Measurements from ENCODE around the gene FAS.

Gene FAS

GRCh38 chr10:88983206-88983605 lies 7.4 kb upstream of the FAS start:
- Mint-ChIP-seq H3K27me3 (ENCODE audit: low read depth) (peaks cover 4% of the 10 kb centered on the region), H3K36me3 (ENCODE audit: low read depth) (no peaks in the 10 kb centered on the region), H3K27ac (peak overlapping the region in 2 of 3 experiments; percentile 72 to 88), H3K4me1 (peaks cover 40% of the 10 kb centered on the region), H3K9me3 (no peaks in the 10 kb centered on the region), H3K4me3 (no peak overlapping the region)
- no peak for TF ChIP-seq CTCF (IDR thresholded peaks at IDR 0.05; ENCODE audit: unreplicated experiment in 3 of 3)

GRCh38 chr10:88983939-88984338 lies 6.7 kb upstream of the FAS start:
- Mint-ChIP-seq H3K27me3 (ENCODE audit: low read depth) (peaks cover 4% of the 10 kb centered on the region), H3K36me3 (ENCODE audit: low read depth) (no peaks in the 10 kb centered on the region), H3K4me1 (peaks cover 40% of the 10 kb centered on the region), H3K4me3 (no peak overlapping the region), H3K9me3 (no peaks in the 10 kb centered on the region), H3K27ac (peak overlapping the region in 1 of 3 experiments; percentile 19)
- TF ChIP-seq CTCF (IDR thresholded peaks at IDR 0.05; ENCODE audit: unreplicated experiment in 3 of 3) = no peak

- TF ChIP-seq CTCF (IDR thresholded peaks at IDR 0.05; ENCODE audit: unreplicated experiment in 3 of 3) = no peak
- no peaks in the 10 kb centered on the region for H3K9me3 Mint-ChIP-seq
- H3K27me3 Mint-ChIP-seq (ENCODE audit: low read depth) = peaks cover 7% of the 10 kb centered on the region
- no peaks in the 10 kb centered on the region for H3K36me3 Mint-ChIP-seq (ENCODE audit: low read depth)
- H3K27ac Mint-ChIP-seq = peak overlapping the region in 1 of 3 experiments; percentile 19
- no peak overlapping the region for H3K4me3 Mint-ChIP-seq
- H3K4me1 Mint-ChIP-seq = peaks cover 40% of the 10 kb centered on the region
Observed at GRCh38 chr10:88984525-88984924, 6.1 kb upstream of the FAS start.

GRCh38 chr10:88986549-88987242 lies 3.9 kb upstream of the FAS start:
- H3K27me3 Mint-ChIP-seq (ENCODE audit: low read depth) = peaks cover 16% of the 10 kb centered on the region
- H3K4me1 Mint-ChIP-seq = peaks cover 39% of the 10 kb centered on the region
- no peaks in the 10 kb centered on the region for H3K36me3 Mint-ChIP-seq (ENCODE audit: low read depth)
- H3K4me3 Mint-ChIP-seq = no peak overlapping the region
- peak; percentile 69 to 81 (median 72) for TF ChIP-seq CTCF (IDR thresholded peaks at IDR 0.05; ENCODE audit: unreplicated experiment in 3 of 3)
- H3K27ac Mint-ChIP-seq = peak overlapping the region in 1 of 3 experiments; percentile 42
- H3K9me3 Mint-ChIP-seq = no peaks in the 10 kb centered on the region

- TF ChIP-seq CTCF (IDR thresholded peaks at IDR 0.05; ENCODE audit: unreplicated experiment in 3 of 3) = no peak
- Mint-ChIP-seq H3K27ac (no peak overlapping the region), H3K4me1 (peaks cover 42% of the 10 kb centered on the region), H3K9me3 (no peaks in the 10 kb centered on the region), H3K4me3 (no peak overlapping the region), H3K27me3 (ENCODE audit: low read depth) (peaks cover 16% of the 10 kb centered on the region), H3K36me3 (ENCODE audit: low read depth) (no peaks in the 10 kb centered on the region)
Observed at GRCh38 chr10:88987243-88987725, 3.3 kb upstream of the FAS start.

GRCh38 chr10:88987840-88988239 lies 2.8 kb upstream of the FAS start:
- H3K27ac Mint-ChIP-seq = peak overlapping the region in 1 of 3 experiments; percentile 9
- H3K9me3 Mint-ChIP-seq = no peaks in the 10 kb centered on the region
- peaks cover 17% of the 10 kb centered on the region for H3K27me3 Mint-ChIP-seq (ENCODE audit: low read depth)
- H3K4me1 Mint-ChIP-seq = peaks cover 42% of the 10 kb centered on the region
- TF ChIP-seq CTCF (IDR thresholded peaks at IDR 0.05; ENCODE audit: unreplicated experiment in 3 of 3) = no peak
- peak overlapping the region in 2 of 3 experiments; percentile 5 to 39 for H3K4me3 Mint-ChIP-seq
- H3K36me3 Mint-ChIP-seq (ENCODE audit: low read depth) = no peaks in the 10 kb centered on the region
